Esophagus squamous epithelium (tissue), 5 donors: ENCODE results near the gene SEC14L6. TPM values are rescaled to one million over a fixed set of nuclear protein-coding genes. Genes with fewer than 3 reads are reported as not detected.

ENCODE experiments used
- DNase-seq: peaks from one replicate; lab custom pipeline; 2025; lab: John Stamatoyannopoulos, UW
- H3K27ac ChIP-seq, 4 donors: fragments of 200-600 bp; sonication (generic); one replicate each; pipeline ENCODE4 v1.5.1; 2016 to 2019; ENCODE audit warnings: mild to moderate bottlenecking in 1 of 4
- H3K27me3 ChIP-seq, 4 donors: fragments of 200-600 bp; sonication (generic); 1 replicate in 3 of 4; 2 replicates in 1 of 4; pipeline versions ENCODE4 v1.5.1 to v1.6.0; 2017 to 2021; ENCODE audit warnings: antibody characterized with exemption in 1 of 4
- H3K36me3 ChIP-seq, 3 donors: fragments of 200-600 bp; sonication (generic); one replicate each; pipeline ENCODE4 v1.5.1; 2016 to 2019
- H3K4me1 ChIP-seq, 3 donors: fragments of 200-600 bp; sonication (generic); one replicate each; pipeline ENCODE4 v1.5.1; 2017 to 2019
- H3K4me3 ChIP-seq, 4 donors: fragments of 200-600 bp; sonication (generic); 1 replicate in 3 of 4; 2 replicates in 1 of 4; pipeline ENCODE4 v1.5.1; 2016 to 2019; ENCODE audit warnings: mild to moderate bottlenecking in 2 of 4, moderate library complexity in 1 of 4
- H3K9me3 ChIP-seq, 3 donors: fragments of 200-600 bp; sonication (generic); one replicate each; pipeline ENCODE4 v1.5.1; 2016 to 2019
- POLR2A ChIP-seq, 4 donors: fragments of 450-650 bp; IDR thresholded peaks; one replicate each; pipeline ENCODE4 v1.6.1; 2017; ENCODE audit warnings: antibody characterized with exemption in 4 of 4, mild to moderate bottlenecking in 4 of 4, moderate library complexity in 3 of 4
- WGBS, 2 donors: methylation state at CpG; one replicate each; pipeline ENCODE4 v1.1.5; 2018; 5-methylcytosine and 5-hydroxymethylcytosine counted together
- intact Hi-C: fragments of 100-400 bp; cut with DNase I; formaldehyde crosslinking; loops from one replicate; pipeline ENCODE4 v1.15.0; 2022
- total RNA-seq, 4 donors: library from RNA; depleted of rRNA; stranded (reverse); fragments of >200 nt; gene quantifications; one replicate each; pipeline ENCODE4 v1.1.0, GENCODE V29; 2016
- TF ChIP-seq, protein P1 (sequence below), 6 experiments: fragments of 450-650 bp in 4 of 6; fragments of 200-600 bp in 2 of 6; sonication (generic) in 2 of 6; IDR thresholded peaks; one replicate each; pipeline ENCODE4 v1.5.1; 2016 to 2019; ENCODE audit warnings: antibody characterized with exemption in 6 of 6, mild to moderate bottlenecking in 4 of 6, moderate library complexity in 4 of 6
- donor health status: DM: yes; HTN: yes; CAD: no.

Gene SEC14L6
- total RNA-seq, 4 donors from 2014 or later: 0.19 TPM; not detected in 3

DNA sequence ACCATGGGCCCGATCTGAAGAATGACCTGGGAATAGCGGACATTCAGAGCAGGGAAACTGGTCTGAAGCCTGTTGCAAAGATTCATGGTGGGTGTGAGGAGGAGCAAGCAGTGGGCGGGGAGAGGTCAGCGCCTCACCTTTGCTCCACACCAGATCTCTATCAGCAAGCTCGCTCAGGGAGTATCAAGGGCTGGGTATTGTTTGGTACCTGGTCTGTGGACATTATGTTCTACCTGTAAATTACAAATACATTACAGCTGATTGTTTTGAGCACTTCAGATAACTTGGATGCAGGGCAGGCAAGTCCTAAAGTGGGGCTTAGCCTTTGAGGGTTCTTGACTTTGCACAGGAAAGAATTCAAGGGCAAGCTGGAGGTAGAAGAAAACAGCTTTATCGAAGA, 30.3 kb downstream of the SEC14L6 start:
- no peak for DNase-seq
- Histone ChIP-seq H3K4me1 (no peaks in the 10 kb centered on the region), H3K9me3 (no peaks in the 10 kb centered on the region), H3K27ac (no peak overlapping the region), H3K4me3 (no peak overlapping the region), H3K27me3 (peaks cover 0 to 13% (median 0%) of the 10 kb centered on the region in 4 donors), H3K36me3 (no peaks in the 10 kb centered on the region)
- TF ChIP-seq POLR2A (IDR thresholded peaks at IDR 0.05): no peak
- TF ChIP-seq, protein P1, sequence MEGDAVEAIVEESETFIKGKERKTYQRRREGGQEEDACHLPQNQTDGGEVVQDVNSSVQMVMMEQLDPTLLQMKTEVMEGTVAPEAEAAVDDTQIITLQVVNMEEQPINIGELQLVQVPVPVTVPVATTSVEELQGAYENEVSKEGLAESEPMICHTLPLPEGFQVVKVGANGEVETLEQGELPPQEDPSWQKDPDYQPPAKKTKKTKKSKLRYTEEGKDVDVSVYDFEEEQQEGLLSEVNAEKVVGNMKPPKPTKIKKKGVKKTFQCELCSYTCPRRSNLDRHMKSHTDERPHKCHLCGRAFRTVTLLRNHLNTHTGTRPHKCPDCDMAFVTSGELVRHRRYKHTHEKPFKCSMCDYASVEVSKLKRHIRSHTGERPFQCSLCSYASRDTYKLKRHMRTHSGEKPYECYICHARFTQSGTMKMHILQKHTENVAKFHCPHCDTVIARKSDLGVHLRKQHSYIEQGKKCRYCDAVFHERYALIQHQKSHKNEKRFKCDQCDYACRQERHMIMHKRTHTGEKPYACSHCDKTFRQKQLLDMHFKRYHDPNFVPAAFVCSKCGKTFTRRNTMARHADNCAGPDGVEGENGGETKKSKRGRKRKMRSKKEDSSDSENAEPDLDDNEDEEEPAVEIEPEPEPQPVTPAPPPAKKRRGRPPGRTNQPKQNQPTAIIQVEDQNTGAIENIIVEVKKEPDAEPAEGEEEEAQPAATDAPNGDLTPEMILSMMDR (IDR thresholded peaks at IDR 0.05): no peak
- intact Hi-C loops: no loop called here
- 83 to 84% methylated on average over 6 of the region's 6 CpGs for whole genome bisulfite sequencing, 2 donors

DNA sequence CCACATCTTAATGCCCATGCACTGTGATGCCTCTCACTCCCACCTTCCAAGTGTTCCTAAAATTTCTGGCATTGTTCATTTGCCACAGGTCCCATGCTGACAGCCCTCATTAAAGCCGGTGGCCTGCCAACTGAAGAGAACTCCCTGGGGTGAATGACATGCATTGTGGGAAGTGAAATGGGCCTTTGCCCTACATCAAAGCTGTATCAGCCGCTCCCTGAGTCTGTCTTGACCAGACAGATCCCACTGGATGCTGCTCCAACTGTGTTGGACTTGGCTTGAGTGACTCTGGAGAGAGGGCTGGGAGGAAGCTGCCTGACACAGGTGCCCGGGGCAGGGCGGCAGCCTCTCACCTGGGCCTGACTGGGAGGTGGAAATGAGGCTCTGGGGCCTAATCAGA, 32.3 kb downstream of the SEC14L6 start:
- no peak overlapping the region for H3K4me3 ChIP-seq
- no peaks in the 10 kb centered on the region for H3K9me3 ChIP-seq
- H3K27me3 ChIP-seq: no peaks in the 10 kb centered on the region
- intact Hi-C loops: no loop called here
- 53 to 55% methylated on average over 2 to 4 of the region's 4 CpGs for WGBS, 2 donors
- H3K36me3 ChIP-seq: no peaks in the 10 kb centered on the region
- DNase-seq: no peak
- TF ChIP-seq, protein P1 (IDR thresholded peaks at IDR 0.05): no peak
- no peak for TF ChIP-seq POLR2A (IDR thresholded peaks at IDR 0.05)
- H3K4me1 ChIP-seq: no peaks in the 10 kb centered on the region
- no peak overlapping the region for H3K27ac ChIP-seq

DNA sequence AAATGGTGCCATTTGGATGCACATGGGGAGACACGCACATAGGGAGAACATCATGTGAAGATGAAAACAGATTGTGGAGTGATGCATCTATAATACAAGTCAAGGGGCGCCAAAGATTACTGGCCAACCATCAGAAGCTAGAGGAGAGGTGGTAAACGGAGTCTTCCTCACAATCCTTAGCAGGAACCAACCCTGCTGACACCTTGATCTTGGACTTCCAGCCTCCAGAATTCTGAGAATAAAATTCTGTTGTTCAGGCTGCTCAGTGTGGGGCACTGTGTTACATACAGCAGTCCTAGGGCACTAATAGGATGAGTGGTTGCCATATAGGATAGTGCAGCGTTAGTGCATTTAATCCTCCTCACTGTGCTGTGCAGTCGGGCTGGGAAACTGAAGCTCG, 33.1 kb downstream of the SEC14L6 start:
- H3K27me3 ChIP-seq: peaks cover 0 to 4% (median 0%) of the 10 kb centered on the region in 4 donors
- intact Hi-C loops: no loop called here
- TF ChIP-seq, protein P1 (IDR thresholded peaks at IDR 0.05): no peak
- no peak for TF ChIP-seq POLR2A (IDR thresholded peaks at IDR 0.05)
- no peaks in the 10 kb centered on the region for H3K9me3 ChIP-seq
- WGBS, 2 donors: 84 to 92% methylated on average over 4 to 6 of the region's 6 CpGs
- no peaks in the 10 kb centered on the region for H3K36me3 ChIP-seq
- DNase-seq: no peak
- H3K4me1 ChIP-seq: no peaks in the 10 kb centered on the region
- no peak overlapping the region for H3K4me3 ChIP-seq
- H3K27ac ChIP-seq: no peak overlapping the region

DNA sequence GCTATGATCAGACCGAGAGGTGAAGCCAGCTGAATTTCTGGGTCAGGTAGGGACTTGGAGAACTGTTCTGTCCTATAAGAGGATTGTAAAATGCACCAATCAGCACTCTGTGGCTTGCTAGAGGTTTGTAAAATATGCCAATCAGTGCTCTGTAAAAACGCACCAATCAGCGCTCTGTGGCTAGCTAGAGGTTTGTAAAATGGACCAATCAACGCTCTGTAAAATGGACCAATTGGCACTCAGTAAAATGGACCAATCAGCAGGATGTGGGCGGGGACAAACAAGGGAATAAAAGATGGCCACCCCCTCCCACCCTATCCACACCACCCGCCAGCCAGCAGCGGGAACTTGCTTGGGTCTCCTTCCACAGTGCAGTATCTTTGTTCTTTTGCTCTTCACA, 34.6 kb downstream of the SEC14L6 start:
- no peaks in the 10 kb centered on the region for H3K9me3 ChIP-seq
- no peak overlapping the region for H3K4me3 ChIP-seq
- TF ChIP-seq POLR2A (IDR thresholded peaks at IDR 0.05): no peak
- TF ChIP-seq, protein P1 (IDR thresholded peaks at IDR 0.05): no peak
- no peaks in the 10 kb centered on the region for H3K4me1 ChIP-seq
- H3K27me3 ChIP-seq: peaks cover 0 to 18% (median 0%) of the 10 kb centered on the region in 4 donors
- WGBS, 2 donors: 84 to 88% methylated on average over 7 of the region's 7 CpGs
- intact Hi-C loops: no loop called here
- no peak for DNase-seq
- H3K27ac ChIP-seq: no peak overlapping the region
- no peaks in the 10 kb centered on the region for H3K36me3 ChIP-seq

DNA sequence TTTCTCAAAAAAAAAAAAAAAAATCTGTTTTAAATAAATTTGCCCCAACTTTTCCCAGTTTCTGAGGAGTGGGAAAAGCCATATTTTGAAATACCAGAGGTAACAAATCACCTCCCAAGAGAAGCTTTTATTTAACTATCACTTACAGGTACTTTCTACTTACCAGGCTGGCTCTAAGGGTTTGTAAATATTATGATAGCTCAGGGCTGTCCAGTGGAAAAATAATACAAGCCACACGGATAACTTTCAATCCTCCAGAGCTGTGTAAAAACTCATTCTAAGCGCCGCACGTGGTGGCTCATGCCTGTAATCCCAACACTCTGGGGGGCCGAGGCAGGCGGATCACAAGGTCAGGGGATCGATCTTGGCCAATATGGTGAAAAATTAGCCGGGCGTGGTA, 35.4 kb downstream of the SEC14L6 start:
- Histone ChIP-seq H3K27me3 (peaks cover 0 to 26% (median 0%) of the 10 kb centered on the region in 4 donors), H3K27ac (no peak overlapping the region), H3K4me1 (no peaks in the 10 kb centered on the region), H3K36me3 (no peaks in the 10 kb centered on the region), H3K9me3 (no peaks in the 10 kb centered on the region), H3K4me3 (no peak overlapping the region)
- DNase-seq: no peak
- intact Hi-C loops: no loop called here
- WGBS, 2 donors: 65 to 90% methylated on average over 6 to 9 of the region's 9 CpGs
- TF ChIP-seq, protein P1 (IDR thresholded peaks at IDR 0.05): no peak
